DND-41 (cell line): ENCODE results near the gene CNGA3.

ENCODE experiments used
- CTCF ChIP-seq: IDR thresholded peaks from 2 replicates; pipeline ENCODE4 v1.5.1; 2012; ENCODE audit warnings: borderline replicate concordance, low read length, moderate library complexity, mild to moderate bottlenecking; ENCODE audit not compliant: poor library complexity, severe bottlenecking; ENCODE audit errors: extremely low read depth
- EZH2 ChIP-seq: IDR thresholded peaks from 3 replicates; pipeline ENCODE4 v1.6.1; 2012; ENCODE audit warnings: borderline replicate concordance, low read depth, mild to moderate bottlenecking, moderate library complexity, low read length, inconsistent platforms; ENCODE audit not compliant: severe bottlenecking

DNA sequence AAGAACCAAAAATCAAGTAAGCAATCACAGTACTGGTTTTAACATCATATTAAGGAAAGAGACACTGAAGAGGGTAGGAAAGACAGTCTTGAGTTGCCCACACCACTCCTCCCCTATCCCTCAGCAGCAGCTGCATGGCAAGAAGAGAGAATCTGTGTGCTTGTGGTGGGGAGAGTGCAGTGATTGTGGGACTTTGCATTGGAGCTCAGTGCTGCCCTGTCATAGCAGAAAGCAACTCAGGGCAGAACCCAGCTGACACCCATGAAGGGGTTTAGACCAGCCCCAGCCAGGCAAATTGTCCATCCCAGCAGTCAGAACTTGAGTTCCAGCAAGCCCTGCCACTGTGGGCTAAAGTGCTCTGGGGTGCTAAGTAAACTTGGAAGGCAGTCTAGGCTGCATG lies 57.6 kb downstream of the CNGA3 start:
- TF ChIP-seq CTCF (no peak), EZH2 (no peak)
